Activated T-cell treated with anti-CD3 and anti-CD28 coated beads for 1 hour (primary cell): Measurements from ENCODE around the gene USP34.

Experiments
- DNase-seq: peaks from one replicate; pipeline ENCODE4 v3.0.0-alpha.2; 2020; ENCODE audit warnings: low read depth

USP34 gene

GRCh38 chr2:61295981-61296380 is 174.9 kb downstream of the USP34 start:
- no peak for DNase-seq

GRCh38 chr2:61291851-61292575 is 178.9 kb downstream of the USP34 start:
- DNase-seq = no peak

- DNase-seq = no peak
Observed at GRCh38 chr2:61288070-61288841, 182.6 kb downstream of the USP34 start.

GRCh38 chr2:61287254-61287653 is 183.6 kb downstream of the USP34 start:
- DNase-seq = no peak

DNA sequence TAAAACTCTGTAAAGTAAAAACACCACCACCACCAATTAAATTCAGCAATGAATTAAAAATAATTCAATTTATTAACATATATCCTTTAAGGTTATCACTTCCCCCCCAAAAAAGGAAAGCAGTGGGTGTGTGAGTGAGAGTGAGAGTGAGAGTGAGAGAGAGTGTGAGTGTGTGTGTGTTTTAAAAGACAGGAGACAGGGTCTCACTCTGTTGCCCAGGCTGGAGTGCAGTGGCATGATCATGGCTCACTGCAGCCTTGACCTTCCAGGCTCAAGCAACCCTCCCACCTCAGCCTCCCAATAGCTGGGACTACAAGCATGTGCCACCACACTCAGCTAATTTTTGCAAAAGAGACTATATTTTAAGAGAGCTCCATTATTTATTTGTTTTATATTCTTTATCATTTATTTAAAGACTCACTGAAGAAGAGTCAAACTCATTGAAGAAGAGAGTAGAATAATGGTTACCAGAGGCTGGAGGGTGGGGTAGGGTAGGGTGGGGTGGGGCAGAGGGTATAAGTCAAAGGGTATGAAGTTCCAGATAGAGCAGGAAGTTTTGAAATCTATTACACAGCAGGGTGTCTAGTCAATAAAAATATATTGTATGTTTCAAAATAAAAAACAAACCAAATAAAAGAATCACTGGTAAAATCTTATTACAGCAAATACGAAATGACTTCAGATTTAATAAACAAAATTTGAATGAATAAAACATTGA is 187.3 kb downstream of the USP34 start:
- no peak for DNase-seq

DNA sequence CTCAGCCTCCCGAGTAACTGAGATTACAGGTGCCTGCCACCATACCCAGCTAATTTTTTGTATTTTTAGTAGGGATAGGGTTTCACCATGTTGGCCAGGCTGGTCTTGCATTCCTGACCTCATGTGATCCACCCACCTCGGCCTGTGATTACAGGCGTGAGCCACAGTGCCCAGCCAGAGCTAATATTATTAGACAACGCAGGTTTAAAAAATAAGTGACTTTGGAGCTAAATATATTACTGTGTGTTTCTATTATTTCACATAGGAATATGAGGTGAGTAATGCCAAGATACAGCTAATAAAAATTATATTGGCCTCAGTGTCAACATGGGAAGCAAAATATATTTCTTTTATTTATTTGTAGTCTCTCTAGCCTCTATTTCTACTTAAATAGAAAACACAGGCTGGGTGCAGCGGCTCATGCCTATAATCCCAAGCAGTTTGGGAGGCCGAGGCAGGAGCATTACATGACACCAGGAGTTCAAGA is 188.7 kb downstream of the USP34 start:
- DNase-seq = no peak

- no peak for DNase-seq
Observed at GRCh38 chr2:61281321-61281720, 189.6 kb downstream of the USP34 start.

GRCh38 chr2:61277756-61278155 is 193.1 kb downstream of the USP34 start:
- DNase-seq = no peak

GRCh38 chr2:61275575-61276184 is 195.2 kb downstream of the USP34 start:
- DNase-seq = no peak

DNA sequence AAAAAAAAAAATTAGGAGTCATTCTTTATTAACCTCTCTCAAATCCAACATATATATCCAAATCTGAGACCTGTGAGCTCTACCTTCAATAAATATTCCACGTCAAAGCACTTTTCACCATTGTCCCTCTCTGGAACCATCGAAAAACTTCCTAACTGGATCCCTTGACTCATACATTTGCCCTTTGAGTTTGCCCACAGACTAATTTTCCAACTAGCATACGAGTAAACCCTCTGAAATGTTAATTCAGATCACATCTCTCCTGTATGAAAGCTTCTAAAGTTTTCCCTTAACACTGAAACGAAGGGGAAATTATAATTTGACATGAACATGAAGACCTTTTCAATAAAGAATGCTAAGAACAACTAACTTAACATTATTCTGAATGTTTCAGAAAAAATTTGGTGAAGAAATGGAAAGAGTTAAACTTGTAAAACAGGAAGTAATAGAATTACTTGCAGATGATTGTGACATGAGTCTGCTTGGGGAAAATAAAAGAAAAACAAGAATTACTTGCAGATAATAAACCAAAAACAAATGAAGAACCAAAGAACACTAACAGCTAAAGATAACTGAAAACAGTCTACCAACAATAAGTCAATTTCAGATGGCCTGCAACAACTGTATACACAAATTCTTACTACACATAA is 198.3 kb downstream of the USP34 start:
- no peak for DNase-seq

DNA sequence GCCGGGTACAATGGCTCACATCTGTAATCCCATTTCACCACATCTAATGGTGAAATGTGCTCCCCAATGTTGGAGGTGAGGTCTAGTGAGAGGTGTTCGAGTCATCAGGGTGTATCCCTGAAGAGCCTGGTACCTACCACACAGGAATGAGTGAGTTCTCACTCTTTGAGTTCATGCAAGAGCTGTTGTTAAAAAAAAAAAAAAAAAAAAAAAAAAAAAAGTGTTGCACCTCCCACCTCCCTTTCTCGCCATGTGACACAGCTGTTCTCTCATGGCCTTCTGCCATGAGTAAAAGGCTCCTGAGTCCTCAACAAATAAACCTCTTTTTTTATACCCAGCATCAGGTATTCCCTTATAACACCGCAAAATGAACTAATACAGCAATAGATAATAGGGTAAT is 202.6 kb downstream of the USP34 start:
- DNase-seq = no peak

- DNase-seq = no peak
Observed at GRCh38 chr2:61266632-61267505, 204.0 kb downstream of the USP34 start.

DNA sequence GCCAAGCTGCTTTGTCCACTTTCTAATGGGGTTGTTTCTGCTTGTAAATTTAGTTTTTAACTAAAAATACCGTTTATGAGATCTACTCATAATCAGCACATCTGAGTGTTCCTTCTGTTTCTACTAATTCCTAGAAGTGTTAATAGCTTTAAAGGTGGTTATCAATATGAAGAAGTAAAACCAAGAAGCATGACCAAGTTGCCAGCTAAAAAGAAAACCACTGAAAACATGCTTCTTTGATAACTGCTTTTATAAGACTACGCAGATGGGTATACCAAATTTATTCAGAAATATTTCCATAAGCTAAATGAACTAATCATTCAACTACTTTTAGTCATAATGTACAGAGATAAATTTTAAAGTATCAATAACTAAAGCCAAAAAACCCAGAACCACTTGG is 207.1 kb downstream of the USP34 start:
- no peak for DNase-seq

DNA sequence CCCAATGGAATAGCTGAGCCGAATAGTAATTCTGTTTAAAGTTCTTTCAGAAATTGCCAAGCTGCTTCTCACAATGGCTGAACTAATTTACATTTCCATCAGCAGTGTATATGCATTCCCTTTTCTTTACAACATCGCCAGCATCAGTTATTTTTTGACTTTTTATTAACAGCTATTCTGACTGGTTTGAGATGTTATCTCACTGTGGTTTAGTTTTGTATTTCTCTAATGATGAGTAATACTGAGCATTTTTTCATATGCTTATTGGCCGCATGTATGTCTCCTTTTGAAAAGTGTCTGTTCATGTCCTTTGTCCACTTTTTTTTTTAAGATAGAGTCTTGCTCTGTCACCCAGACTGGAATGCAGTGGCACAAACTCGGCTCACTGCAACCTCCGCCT is 208.2 kb downstream of the USP34 start:
- DNase-seq = no peak

DNA sequence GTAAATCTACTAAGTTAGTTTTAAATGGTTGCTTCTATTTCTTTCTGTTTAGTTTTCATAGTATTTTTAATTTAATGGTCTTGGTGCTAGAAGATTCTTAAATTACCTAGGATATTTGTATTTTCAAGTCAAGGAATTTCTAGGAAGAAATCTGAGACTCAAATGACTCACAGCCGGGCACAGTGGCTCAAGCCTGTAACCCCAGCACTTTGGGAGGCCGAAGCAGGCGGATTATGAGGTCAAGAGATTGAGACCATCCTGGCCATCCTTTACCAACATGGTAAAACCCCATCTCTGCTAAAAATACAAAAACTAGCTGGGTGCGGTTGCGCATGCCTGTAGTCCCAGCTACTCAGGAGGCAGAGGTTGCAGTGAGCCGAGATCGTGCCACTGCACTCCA is 213.4 kb downstream of the USP34 start:
- DNase-seq = no peak

DNA sequence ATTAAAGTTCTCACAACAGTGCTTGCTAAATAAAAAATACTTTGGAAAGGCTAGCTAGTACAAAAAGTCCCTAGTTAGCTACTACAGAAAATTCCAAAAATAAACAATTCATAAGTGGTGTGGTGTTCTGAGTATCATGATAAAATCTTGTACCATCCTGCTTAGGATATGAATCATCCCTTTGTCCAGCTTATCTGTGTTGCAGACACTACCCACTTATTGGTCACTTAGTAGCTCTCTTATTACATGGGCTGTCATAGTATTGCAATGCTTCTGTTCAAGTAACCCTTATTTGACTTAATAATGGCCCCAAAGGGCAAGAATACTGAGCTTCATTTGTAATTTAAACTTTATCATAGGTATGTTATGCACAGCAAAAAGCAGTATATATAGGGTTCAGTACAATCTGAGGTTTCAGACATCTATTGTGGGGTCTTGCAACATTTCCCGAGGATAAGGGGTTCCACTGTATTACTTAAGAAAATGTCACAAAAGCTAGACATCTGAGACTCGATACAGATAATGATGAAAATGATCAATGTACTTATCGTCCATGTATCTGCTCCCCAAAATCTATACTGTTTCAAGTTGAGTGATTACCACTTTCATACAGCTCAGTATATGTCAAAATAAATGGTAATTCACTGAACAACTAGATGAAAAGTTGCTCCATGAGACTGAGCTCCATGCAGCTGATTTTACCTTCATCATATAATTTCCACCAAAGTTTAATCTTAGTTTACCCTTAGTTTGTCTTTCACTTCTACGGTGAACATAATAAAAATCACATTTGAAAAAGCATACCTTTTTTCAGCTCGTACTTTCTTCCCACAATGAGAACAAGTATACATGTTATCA is 215.1 kb downstream of the USP34 start:
- DNase-seq = no peak

GRCh38 chr2:61254536-61254935 is 216.4 kb downstream of the USP34 start:
- DNase-seq = no peak

GRCh38 chr2:61253136-61253535 is 217.8 kb downstream of the USP34 start:
- DNase-seq = no peak

- no peak for DNase-seq
Observed at GRCh38 chr2:61252031-61252430, 218.9 kb downstream of the USP34 start.

DNA sequence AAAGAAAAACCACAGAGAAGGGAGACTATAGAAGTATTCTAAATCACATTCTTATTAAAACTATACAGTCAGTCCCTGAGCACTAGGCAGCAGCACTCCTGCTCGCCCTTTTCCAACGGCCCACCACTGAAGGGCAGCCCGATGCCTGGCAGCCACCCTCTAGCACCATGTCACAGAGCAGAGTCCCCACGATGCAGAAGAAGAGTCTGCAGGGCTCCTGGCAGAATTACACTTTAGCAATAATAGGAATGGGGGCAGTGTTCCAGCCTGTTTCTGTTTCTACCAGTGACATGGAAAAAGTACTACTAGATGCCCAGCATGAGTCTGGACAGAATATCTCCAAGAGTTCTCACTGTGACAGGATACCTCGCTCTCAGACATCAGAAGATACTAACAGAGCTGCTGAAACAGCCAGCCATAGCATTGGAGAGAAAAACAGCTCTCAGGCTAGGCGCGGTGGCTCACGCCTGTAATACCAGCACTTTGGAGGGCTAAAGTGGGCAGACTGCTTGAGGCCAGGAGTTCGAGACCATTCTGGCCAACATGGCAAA is 221.3 kb downstream of the USP34 start:
- no peak for DNase-seq
